ENCODE measurements around the gene SOD2. TPM values are rescaled to one million over a fixed set of nuclear protein-coding genes. Genes with fewer than 3 reads are reported as not detected.

SOD2 gene
- total and polyA plus RNA-seq, 2 of the 13 experiments (the other 11 are each of a cell fraction or from before 2014, with no cell fraction given): 304 to 309 TPM

DNA sequence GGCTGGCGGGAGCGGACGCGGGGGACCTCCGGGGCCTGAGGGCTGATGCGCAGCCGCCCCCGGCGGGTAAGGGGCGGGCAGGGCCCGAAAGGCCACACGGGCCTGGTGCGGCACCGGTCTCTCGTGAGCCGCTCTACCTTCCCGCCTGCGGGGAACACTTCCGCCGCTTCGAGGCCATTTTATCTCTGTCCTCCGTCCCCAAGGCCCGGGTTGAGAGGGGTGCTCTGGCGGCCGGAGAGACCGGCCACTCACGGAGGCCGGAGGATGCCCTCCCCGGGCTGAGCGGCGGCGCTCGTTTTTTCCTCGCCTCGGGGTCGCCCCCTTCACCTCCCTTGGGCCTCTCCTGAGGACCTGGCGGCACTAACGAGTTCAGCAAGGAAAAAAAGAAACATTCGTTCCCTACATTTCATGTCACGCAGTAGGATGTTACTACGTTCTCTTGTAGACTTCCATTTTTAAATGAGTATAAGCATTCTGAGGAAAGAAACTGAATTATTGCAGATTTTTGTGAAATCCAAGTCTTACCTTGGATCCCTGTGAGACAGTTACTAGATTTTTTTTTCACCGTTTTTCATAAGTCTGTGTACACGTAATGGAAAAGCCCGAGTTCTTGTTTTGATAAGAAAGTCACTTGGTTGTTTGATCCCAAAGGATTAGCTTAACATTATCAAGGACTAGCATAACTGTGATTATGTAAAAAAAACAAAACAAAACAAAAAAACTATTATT, 34.8 kb upstream of the SOD2 start (continued):
- TF ChIP-seq EEA1 (CRISPR knock-in tag; IDR thresholded peaks at IDR 0.05; ENCODE audit: borderline replicate concordance) (no peak), BORCS8-MEF2B (CRISPR knock-in tag; IDR thresholded peaks at IDR 0.05) (0 out of 2 replicates have a peak, but pooled peaks have one; percentile 27), ZNF768 (CRISPR knock-in tag; IDR thresholded peaks at IDR 0.05) (peak; percentile 54; the same call in 1 of the 2 replicates), ZNF274 (CRISPR knock-in tag; IDR thresholded peaks at IDR 0.05) (no peak; the same call in 1 of the 2 replicates), ZNF577 (CRISPR knock-in tag; IDR thresholded peaks at IDR 0.05; ENCODE audit: borderline replicate concordance, low read depth) (no peak), PHF20 (CRISPR knock-in tag; IDR thresholded peaks at IDR 0.05) (no peak), ZNF24 (IDR thresholded peaks at IDR 0.05) (no peak), ZNF772 (CRISPR knock-in tag; IDR thresholded peaks at IDR 0.05) (0 out of 2 replicates have a peak, but pooled peaks have one; percentile 44), SSRP1 (CRISPR knock-in tag; IDR thresholded peaks at IDR 0.05) (0 out of 2 replicates have a peak, but pooled peaks have one; percentile 35), RNF2 (conservative IDR thresholded peaks at IDR 0.05; ENCODE audit: low read depth) (no peak), MTA3 (CRISPR knock-in tag; IDR thresholded peaks at IDR 0.05) (no peak), TEAD2 (CRISPR knock-in tag; IDR thresholded peaks at IDR 0.05) (no peak), SIN3A (IDR thresholded peaks at IDR 0.05; ENCODE audit: borderline replicate concordance, low read depth, low read length) (peak; percentile 70; the same call in 1 of the 2 replicates), ETV6 (CRISPR knock-in tag; conservative IDR thresholded peaks at IDR 0.05) (no peak), ZNF570 (CRISPR knock-in tag; IDR thresholded peaks at IDR 0.05; ENCODE audit: borderline replicate concordance) (no peak), ZNF550 (CRISPR knock-in tag; IDR thresholded peaks at IDR 0.05; ENCODE audit: borderline replicate concordance) (no peak), MAFK (conservative IDR thresholded peaks at IDR 0.05 in 1 of 2, IDR thresholded peaks at IDR 0.05 in 1 of 2; ENCODE audit: low read length in 2 of 2) (no peak), CREM (IDR thresholded peaks at IDR 0.05) (no peak), CREM (CRISPR knock-in tag; IDR thresholded peaks at IDR 0.05) (no peak), SAP130 (CRISPR knock-in tag; IDR thresholded peaks at IDR 0.05; ENCODE audit: low read depth) (peak; percentile 37; the same call in 1 of the 2 replicates), SMAD1 (CRISPR knock-in tag; IDR thresholded peaks at IDR 0.05; ENCODE audit: borderline replicate concordance, low read depth) (no peak)
- TF ChIP-seq, protein P1, sequence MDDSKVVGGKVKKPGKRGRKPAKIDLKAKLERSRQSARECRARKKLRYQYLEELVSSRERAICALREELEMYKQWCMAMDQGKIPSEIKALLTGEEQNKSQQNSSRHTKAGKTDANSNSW (CRISPR knock-in tag; IDR thresholded peaks at IDR 0.05; ENCODE audit: borderline replicate concordance): 0 out of 2 replicates have a peak, but pooled peaks have one; percentile 62
- TF ChIP-seq, protein P2, sequence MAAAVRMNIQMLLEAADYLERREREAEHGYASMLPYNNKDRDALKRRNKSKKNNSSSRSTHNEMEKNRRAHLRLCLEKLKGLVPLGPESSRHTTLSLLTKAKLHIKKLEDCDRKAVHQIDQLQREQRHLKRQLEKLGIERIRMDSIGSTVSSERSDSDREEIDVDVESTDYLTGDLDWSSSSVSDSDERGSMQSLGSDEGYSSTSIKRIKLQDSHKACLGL (CRISPR knock-in tag; IDR thresholded peaks at IDR 0.05): peak; percentile 40; the same call in 1 of the 2 replicates
- TF ChIP-seq, protein P3, sequence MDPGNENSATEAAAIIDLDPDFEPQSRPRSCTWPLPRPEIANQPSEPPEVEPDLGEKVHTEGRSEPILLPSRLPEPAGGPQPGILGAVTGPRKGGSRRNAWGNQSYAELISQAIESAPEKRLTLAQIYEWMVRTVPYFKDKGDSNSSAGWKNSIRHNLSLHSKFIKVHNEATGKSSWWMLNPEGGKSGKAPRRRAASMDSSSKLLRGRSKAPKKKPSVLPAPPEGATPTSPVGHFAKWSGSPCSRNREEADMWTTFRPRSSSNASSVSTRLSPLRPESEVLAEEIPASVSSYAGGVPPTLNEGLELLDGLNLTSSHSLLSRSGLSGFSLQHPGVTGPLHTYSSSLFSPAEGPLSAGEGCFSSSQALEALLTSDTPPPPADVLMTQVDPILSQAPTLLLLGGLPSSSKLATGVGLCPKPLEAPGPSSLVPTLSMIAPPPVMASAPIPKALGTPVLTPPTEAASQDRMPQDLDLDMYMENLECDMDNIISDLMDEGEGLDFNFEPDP (CRISPR knock-in tag; conservative IDR thresholded peaks at IDR 0.05): no peak
- TF ChIP-seq, protein P4, sequence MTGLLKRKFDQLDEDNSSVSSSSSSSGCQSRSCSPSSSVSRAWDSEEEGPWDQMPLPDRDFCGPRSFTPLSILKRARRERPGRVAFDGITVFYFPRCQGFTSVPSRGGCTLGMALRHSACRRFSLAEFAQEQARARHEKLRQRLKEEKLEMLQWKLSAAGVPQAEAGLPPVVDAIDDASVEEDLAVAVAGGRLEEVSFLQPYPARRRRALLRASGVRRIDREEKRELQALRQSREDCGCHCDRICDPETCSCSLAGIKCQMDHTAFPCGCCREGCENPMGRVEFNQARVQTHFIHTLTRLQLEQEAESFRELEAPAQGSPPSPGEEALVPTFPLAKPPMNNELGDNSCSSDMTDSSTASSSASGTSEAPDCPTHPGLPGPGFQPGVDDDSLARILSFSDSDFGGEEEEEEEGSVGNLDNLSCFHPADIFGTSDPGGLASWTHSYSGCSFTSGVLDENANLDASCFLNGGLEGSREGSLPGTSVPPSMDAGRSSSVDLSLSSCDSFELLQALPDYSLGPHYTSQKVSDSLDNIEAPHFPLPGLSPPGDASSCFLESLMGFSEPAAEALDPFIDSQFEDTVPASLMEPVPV (CRISPR knock-in tag; IDR thresholded peaks at IDR 0.05): no peak
- TF ChIP-seq, protein P5, sequence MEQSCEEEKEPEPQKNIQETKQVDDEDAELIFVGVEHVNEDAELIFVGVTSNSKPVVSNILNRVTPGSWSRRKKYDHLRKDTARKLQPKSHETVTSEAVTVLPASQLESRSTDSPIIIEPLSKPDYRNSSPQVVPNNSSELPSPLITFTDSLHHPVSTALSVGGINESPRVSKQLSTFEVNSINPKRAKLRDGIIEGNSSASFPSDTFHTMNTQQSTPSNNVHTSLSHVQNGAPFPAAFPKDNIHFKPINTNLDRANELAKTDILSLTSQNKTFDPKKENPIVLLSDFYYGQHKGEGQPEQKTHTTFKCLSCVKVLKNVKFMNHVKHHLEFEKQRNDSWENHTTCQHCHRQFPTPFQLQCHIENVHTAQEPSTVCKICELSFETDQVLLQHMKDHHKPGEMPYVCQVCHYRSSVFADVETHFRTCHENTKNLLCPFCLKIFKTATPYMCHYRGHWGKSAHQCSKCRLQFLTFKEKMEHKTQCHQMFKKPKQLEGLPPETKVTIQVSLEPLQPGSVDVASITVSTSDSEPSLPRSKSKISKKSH (CRISPR knock-in tag; IDR thresholded peaks at IDR 0.05; ENCODE audit: borderline replicate concordance): 0 out of 2 replicates have a peak, but pooled peaks have one; percentile 62
